Stimulated activated naive CD8-positive, alpha-beta T cell treated with anti-CD3 and anti-CD28 coated beads, Interleukin-15, Interleukin-2, amounts not matched to agents 100 U/mL and 50 U/mL, for 24 hours (primary cell): Measurements from ENCODE around the gene PERCC1.

Source experiments
- ATAC-seq: fragments of 150-1000 bp; cut with Tn5 transposase; one replicate; pipeline ENCODE4 v1.10.0; 2021
- DNase-seq: peaks from one replicate; pipeline ENCODE4 v3.0.0; 2021

Gene PERCC1

DNA sequence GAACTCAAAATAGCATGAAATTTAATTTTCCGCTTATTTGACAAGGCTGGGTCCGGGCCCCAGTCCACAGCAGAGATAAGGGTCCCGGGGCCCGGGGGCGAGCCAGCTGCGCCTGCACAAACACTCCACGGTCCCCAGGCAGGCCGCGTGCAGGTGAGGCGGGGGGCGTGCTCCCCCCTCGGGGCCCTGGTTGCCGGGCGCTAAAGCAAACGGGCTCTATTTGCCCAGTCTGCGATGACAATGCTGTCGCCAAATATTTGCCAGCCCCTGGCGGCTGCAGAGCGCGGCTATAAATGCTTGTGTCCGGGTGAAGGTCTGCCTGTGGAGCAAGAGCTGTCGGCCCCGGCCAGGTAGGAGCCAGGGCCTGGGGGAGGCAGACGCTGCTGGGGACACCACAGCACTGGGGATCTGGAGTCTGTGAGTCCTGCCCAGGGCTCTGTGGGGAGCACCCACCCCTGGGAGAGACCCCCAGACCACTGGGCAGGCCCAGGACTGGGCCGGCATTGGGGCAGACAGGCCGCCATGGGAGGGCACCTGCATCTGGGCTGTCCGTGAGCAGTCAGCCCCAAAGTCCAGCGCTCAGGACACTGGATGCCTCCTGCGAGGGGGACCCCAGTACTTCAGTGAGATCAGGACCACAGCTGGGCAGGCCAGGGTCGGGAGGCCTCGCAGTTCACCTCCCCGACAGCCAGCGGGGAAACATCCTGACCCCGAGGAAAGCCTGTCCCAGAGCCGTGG, at the start of gene PERCC1:
TSS of gene PERCC1 (plus strand) at position 320 of the 738 bp plus-strand sequence. CDS start 1,516 bp downstream, outside the sequence.
- DNase-seq (no peak), ATAC-seq (no peak)

DNA sequence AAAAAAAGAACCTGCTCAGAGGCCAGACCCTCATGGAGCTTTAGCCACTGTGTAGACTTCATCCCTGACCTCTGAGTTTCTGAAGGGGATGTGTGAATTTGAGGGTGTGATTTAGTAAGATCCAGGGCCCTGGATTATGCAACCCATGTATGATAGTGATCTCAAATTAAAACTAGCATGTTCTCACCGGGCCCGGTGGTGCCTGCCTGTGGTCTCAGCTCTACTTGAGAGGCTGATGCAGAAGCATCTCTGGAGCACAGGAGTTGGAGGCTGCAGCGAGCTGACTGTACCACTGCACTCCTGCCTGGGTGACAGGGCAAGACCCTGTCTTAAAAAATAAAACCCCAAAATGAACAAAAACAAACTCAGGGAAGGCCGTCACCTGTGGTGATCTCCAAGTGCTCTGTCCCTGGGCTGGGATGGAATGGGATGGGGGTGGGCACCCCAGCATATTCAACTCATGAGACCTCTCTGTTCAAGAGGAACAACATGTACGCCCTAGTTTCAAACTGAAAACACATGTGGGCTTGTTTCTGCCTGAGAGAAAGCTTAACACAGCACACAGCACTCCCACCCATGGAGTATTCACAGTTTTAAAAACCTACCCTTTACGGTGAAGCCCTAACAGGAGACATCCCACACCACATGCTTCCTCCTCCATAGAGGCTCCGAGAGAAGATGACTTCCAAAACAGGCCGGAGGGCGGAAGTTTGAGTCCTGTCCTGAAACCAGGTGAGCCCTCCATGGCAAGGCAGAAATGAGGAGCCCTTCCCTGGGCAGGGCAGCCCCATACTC, 49.1 kb upstream of the PERCC1 start:
- no peak for DNase-seq
- ATAC-seq = no peak

DNA sequence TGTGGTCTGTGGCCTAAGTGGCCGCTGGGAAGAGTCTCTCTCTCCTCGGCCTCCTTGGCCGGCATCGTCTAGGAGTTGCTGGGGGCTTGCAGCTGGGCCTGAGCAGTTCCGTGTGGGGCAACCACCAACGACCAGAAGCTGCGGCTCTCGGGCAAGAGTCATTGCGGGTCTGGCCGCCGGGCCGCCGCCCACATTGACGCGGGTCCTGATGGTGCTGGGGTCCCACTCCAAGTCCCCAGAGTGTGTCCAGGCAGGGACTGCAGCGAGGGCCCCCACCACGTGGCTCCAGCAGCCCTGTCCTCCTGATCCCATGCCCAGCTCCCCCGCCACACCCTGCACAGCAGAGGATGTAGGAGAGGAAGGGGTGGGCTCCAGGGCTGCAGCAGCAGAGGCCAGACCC, 47.3 kb upstream of the PERCC1 start:
- ATAC-seq (no peak), DNase-seq (no peak)

DNA sequence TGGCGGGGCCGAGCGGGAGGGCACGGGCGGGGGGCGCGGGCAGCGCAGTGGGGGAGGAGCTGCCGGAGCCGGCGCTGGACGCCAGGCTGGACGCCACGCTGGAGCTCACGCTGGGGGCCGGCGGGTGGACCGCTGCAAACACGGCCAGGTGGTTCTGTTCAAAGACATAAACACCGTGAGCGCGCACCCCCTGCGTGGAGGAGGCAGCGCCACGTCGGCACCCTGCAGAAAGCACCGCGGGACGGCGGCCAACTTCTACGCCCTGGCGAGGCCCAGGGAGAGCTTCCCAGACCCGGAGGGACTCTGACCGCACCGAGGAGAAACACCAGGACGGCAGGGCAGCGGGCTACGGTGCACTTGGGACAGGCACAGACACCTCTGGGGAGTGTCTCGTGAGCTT, 45.6 kb upstream of the PERCC1 start:
- DNase-seq = no peak
- ATAC-seq = no peak

DNA sequence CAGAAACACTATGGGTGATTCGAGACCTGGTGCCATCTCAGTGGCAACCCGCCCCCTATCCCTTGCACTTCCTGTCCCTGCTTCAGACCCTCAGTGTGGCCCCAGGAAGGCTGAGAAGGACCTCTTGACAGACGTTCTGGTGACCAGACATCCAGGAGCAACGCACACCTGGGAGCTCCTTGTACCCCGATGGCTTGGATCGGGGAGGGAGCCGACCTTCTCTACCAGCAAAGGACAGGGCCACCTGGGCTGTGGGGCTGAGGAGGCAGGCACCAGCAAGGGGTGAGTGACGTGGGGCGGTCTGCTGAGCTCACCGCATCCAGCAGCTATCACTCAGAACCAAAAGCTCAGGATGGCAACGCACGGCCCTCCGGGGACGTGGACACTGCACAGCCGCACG, 43.5 kb upstream of the PERCC1 start:
- no peak for ATAC-seq
- no peak for DNase-seq

GRCh38 chr16:1389762-1390161, 41.1 kb upstream of the PERCC1 start:
- DNase-seq (no peak), ATAC-seq (no peak)

- DNase-seq (no peak), ATAC-seq (no peak)
These were observed 40.6 kb upstream of the PERCC1 start for GRCh38 chr16:1390239-1390779.

DNA sequence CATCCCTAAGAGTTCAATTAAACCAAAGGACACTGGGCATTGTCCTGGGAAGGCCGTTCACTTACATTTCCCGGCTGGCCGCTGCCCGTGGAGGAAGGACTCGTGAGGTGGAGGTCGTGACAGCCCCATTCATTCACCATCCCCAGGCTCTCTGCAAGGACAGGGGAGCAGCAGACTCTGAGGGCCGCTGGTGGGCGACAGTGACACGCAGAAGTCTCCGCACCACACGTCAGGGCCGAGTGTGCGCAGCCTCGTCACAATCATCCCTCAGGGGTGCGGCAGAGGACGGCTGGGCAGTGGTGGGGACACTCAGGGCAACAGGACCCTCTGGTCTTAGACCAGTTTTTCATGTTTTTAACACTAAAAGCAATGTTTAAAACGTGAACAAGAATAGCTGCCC, 38.1 kb upstream of the PERCC1 start:
- ATAC-seq (no peak), DNase-seq (no peak)

DNA sequence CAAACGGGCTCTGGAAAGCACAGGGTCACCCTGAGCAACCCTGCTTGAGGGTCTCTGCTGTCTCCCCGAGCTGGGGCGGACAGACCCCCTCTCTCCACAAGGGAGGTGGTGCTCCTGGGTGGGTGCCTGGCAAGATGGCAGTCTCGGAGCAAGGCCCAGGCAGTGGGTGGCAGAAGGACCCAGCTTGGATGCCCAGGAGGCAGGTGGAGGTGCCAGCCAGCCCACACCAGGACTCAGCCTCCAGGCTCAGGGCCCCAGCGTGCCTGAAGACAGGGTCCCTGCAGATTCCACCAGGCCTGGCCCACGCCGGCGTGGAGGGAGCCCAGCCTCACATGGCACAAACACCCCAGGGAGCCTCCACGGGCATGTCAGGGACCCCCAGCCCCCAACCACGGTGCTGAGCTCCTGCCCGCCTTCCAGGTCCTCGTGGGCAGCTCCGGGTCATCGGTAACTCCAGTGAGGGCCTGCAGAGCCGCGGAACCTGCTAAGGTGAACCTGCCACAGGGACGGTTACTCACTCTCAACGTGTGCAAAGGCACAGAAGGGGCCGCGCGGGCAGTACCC, 37.2 kb upstream of the PERCC1 start:
- DNase-seq (no peak), ATAC-seq (peak; percentile 36)

GRCh38 chr16:1394367-1394951, 36.4 kb upstream of the PERCC1 start:
- no peak for ATAC-seq

DNA sequence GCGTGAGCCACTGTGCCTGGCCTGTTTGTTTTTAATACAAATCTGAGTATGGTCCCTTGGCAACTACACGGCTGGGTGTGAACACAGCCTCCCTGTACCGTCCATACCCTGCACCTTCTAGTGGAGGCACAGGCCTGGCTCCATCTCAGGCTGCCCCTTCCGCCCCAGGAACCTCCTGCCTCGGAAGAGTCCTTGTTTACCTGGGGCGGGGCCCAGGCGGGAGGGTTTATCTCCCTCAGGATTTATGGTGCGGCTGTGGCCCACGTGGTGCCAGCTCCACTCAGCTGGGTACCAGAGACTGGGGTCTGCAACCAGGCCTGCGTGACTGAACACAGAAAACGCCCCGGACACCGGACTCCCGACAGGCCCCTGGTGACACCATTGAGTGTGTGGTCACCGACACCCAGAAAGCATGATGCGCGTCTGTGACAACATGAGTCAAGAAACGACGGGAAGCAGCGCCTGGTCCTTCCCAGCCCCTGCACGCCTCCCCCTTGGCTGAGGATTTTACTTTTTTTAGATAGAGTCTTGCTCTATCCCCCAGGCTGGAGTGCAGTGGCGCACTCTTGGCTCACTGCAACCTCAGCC, 35.3 kb upstream of the PERCC1 start:
- no peak for DNase-seq
- ATAC-seq = no peak

More at GRCh38 chr16:1394367-1394951, 36.4 kb upstream of the PERCC1 start:
- DNase-seq = no peak

GRCh38 chr16:1397779-1398178, 33.1 kb upstream of the PERCC1 start:
- DNase-seq (no peak), ATAC-seq (no peak)

DNA sequence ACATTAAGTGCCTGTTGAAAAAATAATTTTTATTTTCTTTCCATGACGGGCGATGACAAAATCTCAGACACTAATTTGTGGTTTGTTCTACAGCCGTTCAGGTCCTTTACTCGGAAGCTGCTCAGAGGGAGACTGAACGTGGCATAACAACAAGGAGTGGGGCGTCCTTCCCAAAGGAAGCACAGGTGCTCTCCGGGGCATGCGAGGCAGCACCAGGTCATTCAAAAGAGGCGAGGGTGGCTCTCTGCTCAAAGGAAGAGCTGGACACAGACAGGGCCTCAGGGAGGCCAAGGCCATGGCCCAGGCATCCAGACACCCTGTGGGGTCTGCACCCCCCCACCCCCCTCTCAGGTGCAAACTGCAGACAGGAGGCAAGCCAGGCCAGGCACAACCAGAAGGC, 32.5 kb upstream of the PERCC1 start:
- ATAC-seq (no peak), DNase-seq (no peak)

DNA sequence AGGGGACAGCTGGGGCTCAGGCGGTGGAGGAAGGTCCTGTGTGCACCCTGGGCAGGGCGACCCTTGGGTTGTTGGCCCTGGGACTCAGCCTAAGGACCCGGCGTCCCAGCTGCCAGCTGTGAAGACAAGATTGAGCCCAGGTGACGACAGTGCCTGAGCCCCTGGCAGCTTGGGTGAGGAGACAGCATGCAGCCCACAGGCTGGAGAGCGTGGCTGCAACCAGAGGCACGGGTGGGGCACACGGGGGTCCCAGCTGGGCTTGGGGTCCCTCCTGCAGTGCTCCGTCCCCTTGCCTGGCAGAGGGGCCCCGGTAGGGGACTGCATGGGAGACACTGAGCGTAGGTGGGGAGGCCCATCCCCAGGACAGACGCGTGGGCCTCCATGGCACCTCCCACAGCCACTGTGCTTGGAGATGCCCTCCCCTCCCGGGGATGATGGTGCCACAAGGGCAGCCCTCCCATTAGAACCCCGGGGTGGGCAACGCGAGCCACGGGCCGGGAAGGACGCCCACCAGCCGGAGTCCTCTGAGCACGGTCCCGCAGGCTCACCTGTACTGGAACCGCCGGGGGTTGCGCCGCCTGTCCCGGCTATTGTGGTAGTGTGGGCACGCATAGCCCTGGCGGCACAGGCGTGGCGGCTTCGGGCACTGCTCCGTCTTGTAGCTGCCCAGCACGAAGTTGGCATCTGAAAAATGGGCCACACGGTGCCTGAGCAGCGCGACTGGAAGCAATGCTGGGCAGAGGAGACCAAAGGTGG, 31.9 kb upstream of the PERCC1 start:
- ATAC-seq = no peak
- DNase-seq = no peak

GRCh38 chr16:1401061-1401757, 29.7 kb upstream of the PERCC1 start:
- ATAC-seq = no peak
- no peak for DNase-seq

GRCh38 chr16:1401758-1402154, 29.1 kb upstream of the PERCC1 start:
- no peak for DNase-seq
- ATAC-seq = no peak

DNA sequence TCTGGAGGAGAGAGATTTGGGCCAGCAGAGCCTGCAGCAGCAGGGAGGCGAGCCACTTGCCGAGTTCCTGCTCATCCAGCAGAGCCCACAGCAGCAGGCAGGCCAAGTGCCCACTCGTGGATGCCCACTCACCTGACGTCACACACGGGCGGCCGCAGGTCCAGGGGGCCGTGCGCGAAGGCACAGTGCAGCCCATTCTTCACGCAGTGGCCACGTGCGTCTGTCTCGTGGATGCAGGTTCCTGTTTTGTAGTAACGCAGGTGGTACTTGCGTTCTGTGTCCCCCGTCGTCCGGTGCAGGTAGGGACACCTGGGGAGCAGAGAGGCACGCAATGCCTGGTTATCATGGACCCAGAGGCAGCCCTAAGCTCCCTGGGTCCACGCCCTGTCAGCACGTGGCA, 27.8 kb upstream of the PERCC1 start:
- DNase-seq = no peak
- ATAC-seq = no peak

DNA sequence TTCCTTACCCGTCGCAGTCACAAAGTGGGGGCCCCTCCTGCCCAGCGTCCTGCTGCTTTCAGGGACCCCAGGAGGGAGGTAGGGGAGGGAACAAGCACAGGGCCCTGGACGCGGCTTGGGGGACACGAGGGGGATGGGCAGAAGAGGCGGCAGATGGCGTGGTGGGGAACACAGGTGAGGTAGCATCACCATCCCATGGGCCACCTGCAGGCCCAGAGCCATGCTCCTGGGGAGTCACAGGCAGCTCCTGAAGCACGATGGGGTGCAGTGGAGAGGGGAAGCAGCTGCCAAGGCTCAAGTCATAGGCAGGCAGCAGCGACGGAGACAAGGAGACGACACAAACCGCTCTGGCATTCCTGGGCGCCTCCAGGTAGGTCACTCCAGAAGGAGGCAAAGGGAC, 27.1 kb upstream of the PERCC1 start:
- DNase-seq (no peak), ATAC-seq (no peak)

DNA sequence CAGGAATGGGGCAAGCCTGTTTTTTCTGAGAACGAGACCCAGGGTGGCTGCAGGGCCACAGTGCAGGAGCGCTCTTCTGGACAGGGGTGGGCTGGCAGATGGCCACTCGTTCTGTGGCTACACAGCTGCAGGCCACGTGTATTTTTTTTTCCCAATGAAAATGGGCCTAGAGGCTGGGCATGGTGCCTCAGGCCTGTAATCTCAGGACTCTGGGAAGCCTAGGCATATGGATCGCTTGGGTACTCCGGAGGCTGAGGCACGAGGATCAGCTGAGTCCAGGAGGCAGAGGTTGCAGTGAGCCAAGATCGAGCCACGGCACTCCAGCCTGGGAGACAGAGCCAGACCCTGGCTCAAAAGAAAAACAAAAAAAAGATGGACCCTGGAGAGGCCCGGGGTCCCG, 23.1 kb upstream of the PERCC1 start:
- DNase-seq = no peak
- no peak for ATAC-seq

DNA sequence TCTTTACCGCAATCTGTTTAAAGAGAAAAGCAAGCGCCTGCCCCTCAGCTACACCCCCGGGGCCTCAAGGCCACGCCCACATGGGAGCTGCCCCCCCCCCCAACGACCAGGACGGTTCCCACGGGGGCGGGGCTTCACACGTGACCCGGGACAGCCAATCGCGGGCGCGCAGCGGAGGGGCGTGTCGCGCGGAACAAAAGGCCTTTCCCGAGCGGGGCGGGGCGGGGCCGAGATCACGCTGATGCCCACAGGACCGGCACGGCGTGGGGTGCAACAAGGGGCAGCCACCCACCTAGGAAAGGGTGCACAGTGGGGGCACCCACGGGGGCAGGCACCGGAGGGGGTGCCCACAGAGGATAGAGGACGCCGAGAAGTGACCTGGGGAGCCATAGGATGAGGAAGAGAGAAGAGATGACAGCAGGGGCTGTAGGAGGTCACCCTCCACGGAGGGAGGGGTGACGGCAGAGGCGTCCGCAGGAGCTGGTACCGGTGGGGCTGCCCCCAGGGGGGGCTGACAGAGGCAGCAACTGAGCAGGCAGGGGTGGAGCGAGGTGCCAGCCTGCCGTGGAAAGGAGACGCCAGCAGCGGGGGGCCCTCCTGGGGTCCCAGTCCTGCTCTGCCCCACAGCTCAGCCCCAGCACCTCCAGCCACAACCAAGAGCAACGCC, 22.6 kb upstream of the PERCC1 start:
- peak; percentile 98 for DNase-seq
- ATAC-seq = peak; percentile 93
